GM19193 (cell line): ENCODE results near the gene C12orf54.

ENCODE experiments used
- POLR2A ChIP-seq: IDR thresholded peaks from 4 replicates; pipeline ENCODE4 v1.6.1; 2011; ENCODE audit not compliant: insufficient read depth, insufficient read length; ENCODE audit errors: extremely low read depth

The C12orf54 gene

DNA sequence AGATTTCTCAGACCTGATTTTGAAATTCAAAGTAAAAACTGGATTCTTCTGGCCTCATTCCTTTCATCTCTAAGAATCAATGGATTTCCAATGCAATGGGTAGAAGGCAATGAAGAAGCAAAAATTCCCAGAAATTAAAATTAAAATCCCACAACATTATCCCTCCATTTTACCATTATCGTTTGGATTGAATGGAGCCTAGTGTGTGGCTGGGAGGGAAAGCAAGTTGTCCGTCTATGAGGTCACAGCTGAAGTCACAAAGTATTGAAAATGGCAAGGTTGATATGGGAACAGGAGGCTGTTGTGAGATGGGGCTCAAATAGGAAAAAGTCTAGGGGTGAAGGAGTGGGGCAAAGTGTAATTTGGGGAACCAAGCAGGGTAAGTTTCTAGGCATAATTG lies at the start of gene C12orf54:
C12orf54 (plus strand) TSS at position 301 of the 400 bp plus-strand sequence. CDS start 799 bp downstream, outside the sequence.
- no peak for TF ChIP-seq POLR2A

DNA sequence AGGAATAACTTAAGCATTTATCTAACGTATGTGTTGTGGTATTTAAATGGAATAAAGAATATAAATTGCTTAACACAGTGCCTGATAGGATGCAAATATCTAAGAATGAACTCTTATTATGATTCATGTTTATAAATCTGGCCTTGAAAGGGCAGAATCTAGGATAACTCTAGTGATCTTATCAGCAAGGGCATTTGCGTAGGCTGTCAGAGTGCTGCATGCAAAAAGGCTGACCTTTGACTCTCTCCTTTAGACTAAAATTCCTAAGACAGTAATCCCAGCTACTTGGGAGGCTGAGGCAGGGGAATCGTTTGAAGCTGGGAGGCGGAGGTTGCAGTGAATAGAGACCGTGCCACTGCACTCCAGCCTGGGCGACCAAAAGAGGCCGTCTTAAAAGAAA lies 41.2 kb upstream of the C12orf54 start:
- no peak for TF ChIP-seq POLR2A

DNA sequence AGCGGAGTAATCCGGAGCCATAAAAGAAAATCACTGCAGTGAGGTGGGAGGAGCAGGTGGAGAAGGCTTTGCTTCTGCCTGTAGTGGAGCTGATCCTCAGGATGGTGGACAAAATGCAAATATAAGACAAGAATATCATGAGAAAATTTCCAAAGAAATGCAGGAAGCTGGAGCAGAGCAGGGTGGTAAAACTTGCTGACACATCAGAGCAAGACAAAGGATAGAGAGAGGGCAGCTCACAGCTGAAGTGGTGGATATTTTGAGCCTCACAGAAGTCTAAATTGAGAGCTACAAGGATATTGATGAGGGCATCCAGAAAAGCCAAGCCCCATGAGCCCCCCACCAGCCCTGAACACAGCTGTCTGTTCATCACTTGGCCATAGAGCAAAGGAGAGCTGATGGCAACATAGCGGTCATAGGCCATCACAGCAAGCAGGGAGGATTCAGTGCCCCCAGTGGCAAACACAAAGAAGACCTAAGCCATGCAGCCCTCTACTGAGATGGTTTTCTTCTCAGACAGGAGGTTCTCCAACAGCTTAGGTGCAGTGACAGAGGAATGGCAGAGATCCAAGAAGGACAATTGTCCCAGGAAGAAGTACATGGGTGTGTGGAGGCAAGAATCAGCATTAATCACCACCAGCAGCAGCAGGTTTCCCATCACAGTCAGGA lies 40.0 kb upstream of the C12orf54 start:
- TF ChIP-seq POLR2A, result no peak

DNA sequence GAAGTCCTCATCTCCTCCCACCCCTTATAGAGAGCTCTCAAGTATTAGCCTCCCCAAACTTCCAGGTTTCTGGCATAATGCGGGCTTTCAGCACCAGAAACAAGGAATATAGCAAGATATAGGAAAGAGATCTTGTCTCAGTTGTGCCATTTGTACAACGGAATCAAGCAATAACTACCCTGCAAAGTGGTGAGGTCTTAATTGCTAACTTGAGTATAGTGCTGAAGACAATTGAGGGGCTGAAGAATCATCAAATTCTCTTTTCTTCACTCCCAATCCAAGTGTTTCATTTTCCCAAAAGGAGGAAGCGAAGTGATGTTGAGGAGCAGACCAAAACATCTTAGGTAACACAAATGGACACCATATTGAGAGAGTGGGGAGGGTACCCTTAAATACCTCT lies 36.8 kb upstream of the C12orf54 start:
- no peak for TF ChIP-seq POLR2A

DNA sequence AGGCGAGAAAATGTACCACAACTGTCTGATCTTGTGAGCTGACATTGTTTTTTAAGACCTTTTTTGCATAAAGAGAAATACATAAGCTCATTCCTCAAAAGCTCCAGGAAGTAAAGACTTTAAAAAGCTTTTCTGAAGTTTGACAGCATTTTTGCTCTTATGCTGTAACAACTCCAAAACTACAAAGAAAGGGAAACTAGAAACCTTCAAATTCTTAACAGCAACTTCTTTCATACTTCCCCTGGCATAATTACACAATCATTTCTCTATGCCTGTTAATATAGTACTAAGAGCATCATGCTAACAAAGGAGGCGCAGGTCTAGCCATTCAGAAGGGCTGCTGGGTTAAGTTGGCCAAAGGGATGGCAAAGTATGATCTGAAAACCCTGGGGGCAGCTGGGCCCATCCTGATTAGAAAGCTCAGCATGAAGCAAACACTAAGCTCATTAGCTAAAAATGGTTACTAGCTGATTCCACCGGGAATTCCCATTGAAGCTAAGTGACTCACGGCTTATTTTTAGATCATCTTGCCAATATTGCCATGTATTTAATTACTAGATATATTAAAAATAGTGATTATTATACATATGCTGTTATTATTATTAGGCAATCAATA lies 36.0 kb upstream of the C12orf54 start:
- TF ChIP-seq POLR2A, result no peak

DNA sequence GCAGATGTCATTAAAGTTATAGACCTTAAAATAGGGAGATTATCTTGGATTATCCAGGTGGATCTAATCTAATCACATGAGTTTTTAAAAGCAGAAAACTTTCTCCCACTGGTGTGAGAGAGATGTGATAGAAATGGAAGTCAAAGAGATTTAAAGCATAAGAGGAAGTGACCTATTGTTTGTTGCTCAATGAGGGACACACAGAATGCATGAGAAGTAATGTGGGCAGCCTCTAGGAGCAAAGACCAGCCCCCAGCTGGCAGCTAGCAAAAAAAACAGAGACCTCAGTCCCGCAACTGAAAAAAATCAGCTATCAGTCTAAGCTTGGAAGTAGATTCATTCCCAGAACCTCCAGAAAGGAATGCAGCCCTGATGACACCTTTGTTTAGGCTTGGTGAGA lies 34.5 kb upstream of the C12orf54 start:
- no peak for TF ChIP-seq POLR2A

DNA sequence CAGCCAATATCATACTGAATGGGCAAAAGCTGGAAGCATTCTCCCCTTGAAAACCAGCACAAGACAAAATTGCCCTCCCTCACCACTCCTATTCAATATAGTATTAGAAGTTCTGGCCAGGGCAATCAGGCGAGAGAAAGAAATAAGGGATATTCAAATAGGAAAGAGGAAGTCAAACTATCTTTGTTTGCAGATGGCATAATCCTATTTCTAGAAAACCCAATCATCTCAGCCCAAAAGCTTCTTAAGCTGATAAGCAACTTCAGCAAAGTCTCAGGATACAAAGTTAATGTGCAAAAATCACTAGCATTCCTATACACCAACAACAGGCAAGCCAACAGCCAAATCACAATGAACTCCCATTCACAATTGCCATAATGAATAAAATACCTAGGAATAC lies 30.9 kb upstream of the C12orf54 start:
- no peak for TF ChIP-seq POLR2A

DNA sequence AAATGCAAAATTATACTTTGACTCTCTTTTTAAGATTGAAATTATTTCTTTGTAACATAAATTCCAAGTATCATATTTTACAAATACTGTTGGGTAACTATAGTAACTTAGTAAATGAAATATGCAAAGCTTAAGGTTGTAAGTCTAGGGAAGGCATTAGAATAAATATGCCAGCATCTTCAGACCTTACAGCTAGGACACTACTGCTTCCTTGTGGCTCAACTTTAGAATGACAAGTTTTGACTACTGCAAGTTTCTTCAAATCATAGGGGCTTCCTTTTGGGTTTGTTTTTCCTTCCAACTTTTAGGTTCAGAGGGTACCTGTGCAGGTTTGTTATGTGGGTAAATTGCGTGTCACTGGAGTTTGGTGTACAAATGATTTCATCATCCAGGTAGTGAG lies 27.6 kb upstream of the C12orf54 start:
- no peak for TF ChIP-seq POLR2A

DNA sequence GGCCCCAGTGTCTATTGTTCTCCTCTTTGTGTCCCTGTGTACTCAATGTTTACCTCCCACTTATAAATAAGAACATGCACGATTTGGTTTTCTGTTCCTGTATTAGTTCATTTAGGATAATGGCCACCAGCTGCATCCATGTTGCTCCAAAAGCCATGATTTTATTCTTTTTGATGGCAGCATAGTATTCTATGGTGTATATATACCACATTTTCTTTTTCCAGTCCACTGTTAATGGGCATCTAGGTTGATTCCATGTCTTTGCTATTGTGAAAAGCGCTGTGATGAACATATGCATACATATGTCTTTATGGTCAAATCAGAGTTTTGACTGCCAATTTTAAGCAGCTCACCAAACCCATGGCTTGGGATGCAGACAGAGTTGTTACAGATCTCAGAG lies 27.2 kb upstream of the C12orf54 start:
- no peak for TF ChIP-seq POLR2A

DNA sequence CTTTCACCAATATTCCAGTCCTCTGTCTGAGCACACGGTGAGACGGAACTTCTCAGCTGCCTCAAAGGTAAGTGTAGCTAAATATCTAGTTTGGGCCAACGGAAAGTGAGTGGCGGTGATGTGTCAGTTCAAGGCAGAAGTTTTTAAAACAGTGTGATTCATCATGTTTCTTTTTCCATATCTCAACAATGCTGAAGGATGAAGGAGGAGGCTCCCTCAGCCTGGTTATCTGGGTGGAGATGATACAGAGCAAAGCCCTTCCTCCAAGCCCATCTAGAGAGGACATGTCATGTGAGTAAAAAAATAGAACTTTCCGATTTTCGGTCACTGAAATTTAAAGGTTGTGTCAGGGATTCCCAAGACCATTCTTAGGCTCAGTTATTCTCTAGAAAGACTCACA lies 23.0 kb upstream of the C12orf54 start:
- TF ChIP-seq POLR2A, result no peak

DNA sequence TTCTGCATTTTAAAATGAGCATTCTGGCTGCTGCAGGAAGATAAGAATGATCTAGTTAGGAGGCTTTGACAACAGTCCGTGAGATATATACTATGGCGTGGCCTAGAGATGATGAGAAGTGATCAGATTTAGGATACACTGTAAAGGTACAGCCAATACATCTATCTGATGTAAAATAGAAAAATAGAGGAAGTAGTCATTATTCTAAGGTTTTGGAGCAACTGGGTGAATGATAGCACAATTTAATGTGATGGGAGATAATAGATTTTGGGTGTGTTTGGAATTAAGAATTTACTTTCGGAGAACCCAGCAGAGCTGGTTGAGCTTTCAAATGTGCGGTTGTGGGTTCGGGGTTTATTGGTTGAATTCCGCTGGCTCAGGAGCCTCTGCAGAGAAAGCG lies 10.0 kb upstream of the C12orf54 start, which contains the start of gene ANP32D:
ANP32D (plus strand) TSS at position 301 of the 400 bp plus-strand sequence. CDS start 106 bp downstream, outside the sequence.
- no peak for TF ChIP-seq POLR2A

DNA sequence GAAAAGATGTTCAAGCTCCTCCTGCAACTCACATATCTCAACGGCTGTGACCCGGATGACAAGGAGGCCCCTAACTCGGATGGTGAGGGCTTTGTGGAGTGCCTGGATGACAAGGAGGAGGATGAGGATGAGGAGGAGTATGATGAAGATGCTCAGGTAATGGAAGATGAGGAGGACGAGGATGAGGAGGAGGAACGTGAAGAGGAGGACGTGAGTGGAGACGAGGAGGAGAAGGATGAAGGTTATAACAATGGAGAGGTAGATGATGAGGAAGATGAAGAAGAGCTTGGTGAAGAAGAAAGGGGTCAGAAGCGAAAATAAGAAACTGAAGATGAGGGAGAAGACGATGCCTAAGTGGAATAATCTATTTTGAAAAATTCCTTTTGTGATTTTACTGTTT lies 9.2 kb upstream of the C12orf54 start:
- no peak for TF ChIP-seq POLR2A

DNA sequence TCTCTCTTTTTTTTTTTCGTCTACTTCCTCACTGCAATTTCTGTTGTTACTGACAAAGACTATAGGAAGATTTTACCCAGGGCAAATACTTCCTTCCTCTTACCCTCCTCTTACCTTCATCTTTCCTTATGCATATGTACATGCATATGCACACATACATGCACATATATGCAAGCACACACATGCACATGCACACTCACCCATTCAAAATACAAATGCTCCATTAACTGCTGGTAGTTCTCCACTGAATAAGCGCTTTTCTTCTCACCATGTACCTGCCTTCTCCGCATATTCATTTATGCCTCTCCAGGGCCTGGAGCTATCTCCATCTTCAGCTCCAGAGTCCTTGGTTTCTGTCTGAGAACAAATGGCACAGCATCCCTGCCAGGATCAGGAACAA lies 632 bp downstream of the C12orf54 start:
- TF ChIP-seq POLR2A, result no peak

DNA sequence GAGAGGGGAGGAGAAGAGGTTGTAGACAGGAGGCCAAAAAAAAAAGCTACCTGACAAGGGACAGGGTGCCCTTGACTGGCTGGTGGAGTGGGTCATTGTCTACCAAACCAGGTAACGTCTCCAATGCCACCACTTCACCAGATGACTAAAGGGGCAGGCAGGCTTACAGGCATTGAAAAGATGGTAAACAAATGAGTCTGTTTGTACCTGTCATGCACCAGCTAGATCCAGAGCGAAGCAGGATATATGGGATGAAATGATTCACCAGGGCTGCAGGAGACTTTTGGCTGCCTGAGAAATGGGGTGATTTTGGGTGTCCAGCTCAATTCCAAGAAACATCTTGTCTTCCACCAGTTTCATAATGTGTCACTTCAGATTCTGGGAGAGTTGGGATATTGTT lies 4.0 kb downstream of the C12orf54 start:
- TF ChIP-seq POLR2A, result no peak

DNA sequence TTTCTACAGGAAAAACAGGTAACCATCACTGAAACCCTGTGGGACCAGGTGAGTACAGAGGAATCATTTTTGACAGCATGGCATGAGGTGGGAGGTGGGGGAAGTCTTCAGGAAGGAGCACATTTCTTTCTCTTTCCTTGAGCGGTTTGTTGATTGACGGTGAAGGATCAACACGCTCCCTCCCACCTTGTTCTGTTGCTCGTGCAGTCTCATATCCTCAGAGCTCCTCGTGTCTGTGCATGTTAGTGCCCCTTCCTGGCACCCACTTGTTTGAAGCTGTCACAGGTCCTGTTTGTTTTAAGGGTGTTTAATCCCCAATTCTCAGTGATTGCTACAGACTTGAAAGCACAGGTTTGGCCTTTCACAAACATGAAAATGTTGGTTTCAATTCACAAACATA lies 4.4 kb downstream of the C12orf54 start:
- no peak for TF ChIP-seq POLR2A

DNA sequence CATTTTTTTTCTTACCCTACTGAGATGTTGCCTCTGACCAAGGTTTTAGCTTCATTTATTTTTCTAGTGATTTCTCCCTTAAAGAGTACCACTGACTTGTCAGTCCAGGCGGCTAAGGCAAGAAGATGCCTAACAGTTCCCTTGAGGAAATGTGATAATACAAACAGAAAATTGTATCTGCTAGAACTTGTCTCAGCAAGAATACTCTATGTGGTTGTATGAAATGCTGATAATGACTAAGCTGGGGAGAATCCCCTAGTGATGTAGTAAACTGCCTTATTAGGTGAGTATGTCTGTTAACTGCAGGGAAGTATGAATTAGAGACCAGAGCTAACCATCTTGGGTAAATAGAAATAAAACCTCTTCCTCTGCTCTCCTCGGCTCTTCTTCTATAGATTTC lies 6.7 kb downstream of the C12orf54 start:
- TF ChIP-seq POLR2A, result no peak
